ENCODE results near the gene INA.

The INA gene

GRCh38 chr10:103307594-103307993 is 30.7 kb downstream of the INA start:
- H3K27me3 ChIP-seq (ENCODE audit: insufficient read depth, low read length, poor library complexity, severe bottlenecking): no peaks in the 10 kb centered on the region
- TF ChIP-seq CTCF (conservative IDR thresholded peaks at IDR 0.05; ENCODE audit: low read length) (no peak), EZH2phosphoT487 (IDR thresholded peaks at IDR 0.05; ENCODE audit: borderline replicate concordance) (no peak)
- no peak overlapping the region for H2AFZ ChIP-seq (ENCODE audit: low read length)
- H4K20me1 ChIP-seq (ENCODE audit: insufficient read depth, low read length, poor library complexity, severe bottlenecking): no peaks in the 10 kb centered on the region
- no peaks in the 10 kb centered on the region for H3K9me3 ChIP-seq (ENCODE audit: insufficient read depth, low read depth, low read length)
- no peaks in the 10 kb centered on the region for H3F3A ChIP-seq (ENCODE audit: low read depth)
- peaks cover 61% of the 10 kb centered on the region; the same call in 1 of the 2 replicates for H3K36me3 ChIP-seq (ENCODE audit: insufficient read depth, low read length)
- no peaks in the 10 kb centered on the region for H3K9me2 ChIP-seq (replicated peaks; ENCODE audit: low read depth, low read length)
- H3K79me2 ChIP-seq (ENCODE audit: insufficient read depth, low read length): no peaks in the 10 kb centered on the region
- no peak overlapping the region for H3K4me2 ChIP-seq (ENCODE audit: low read depth, low read length, poor library complexity, severe bottlenecking)
- H3K4me3 ChIP-seq (ENCODE audit: low read length, poor library complexity, severe bottlenecking): no peak overlapping the region
- no peaks in the 10 kb centered on the region for H3K4me1 ChIP-seq (ENCODE audit: insufficient read depth, low read length, poor library complexity, severe bottlenecking)
- no peak overlapping the region for H3K9ac ChIP-seq (ENCODE audit: low read depth, low read length, poor library complexity, severe bottlenecking)

DNA sequence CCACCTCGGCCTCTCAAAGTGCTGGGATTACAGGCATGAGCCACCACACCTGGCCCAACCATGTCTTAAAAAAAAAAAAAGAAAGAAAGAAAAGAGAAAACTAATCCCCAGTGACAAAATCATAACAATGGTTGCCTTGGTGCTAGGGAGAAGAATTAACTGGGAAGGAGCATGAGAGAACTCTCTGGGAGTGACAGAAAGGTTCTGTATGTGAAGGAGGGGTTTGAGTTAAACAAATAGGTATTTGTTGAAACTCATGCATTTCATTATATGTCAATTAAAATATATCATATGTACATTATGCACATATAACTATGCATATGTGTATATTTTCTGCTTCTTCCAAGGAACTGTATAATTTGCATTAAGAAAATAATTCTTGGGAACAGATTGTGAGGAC is 33.3 kb downstream of the INA start:
- H3K36me3 ChIP-seq (ENCODE audit: insufficient read depth, low read length): peaks cover 68% of the 10 kb centered on the region; the same call in 1 of the 2 replicates
- no peak overlapping the region for H3K9ac ChIP-seq (ENCODE audit: low read depth, low read length, poor library complexity, severe bottlenecking)
- H3K4me3 ChIP-seq (ENCODE audit: low read length, poor library complexity, severe bottlenecking): no peak overlapping the region
- H3K79me2 ChIP-seq (ENCODE audit: insufficient read depth, low read length): no peaks in the 10 kb centered on the region
- no peaks in the 10 kb centered on the region for H3K4me1 ChIP-seq (ENCODE audit: insufficient read depth, low read length, poor library complexity, severe bottlenecking)
- H3K9me3 ChIP-seq (ENCODE audit: insufficient read depth, low read depth, low read length): no peaks in the 10 kb centered on the region
- TF ChIP-seq EZH2phosphoT487 (IDR thresholded peaks at IDR 0.05; ENCODE audit: borderline replicate concordance): no peak
- TF ChIP-seq CTCF (conservative IDR thresholded peaks at IDR 0.05; ENCODE audit: low read length): no peak
- no peak overlapping the region for H3K4me2 ChIP-seq (ENCODE audit: low read depth, low read length, poor library complexity, severe bottlenecking)
- H3F3A ChIP-seq (ENCODE audit: low read depth): no peaks in the 10 kb centered on the region
- H4K20me1 ChIP-seq (ENCODE audit: insufficient read depth, low read length, poor library complexity, severe bottlenecking): no peaks in the 10 kb centered on the region
- H2AFZ ChIP-seq (ENCODE audit: low read length): no peak overlapping the region
- no peaks in the 10 kb centered on the region for H3K9me2 ChIP-seq (replicated peaks; ENCODE audit: low read depth, low read length)
- no peaks in the 10 kb centered on the region for H3K27me3 ChIP-seq (ENCODE audit: insufficient read depth, low read length, poor library complexity, severe bottlenecking)

DNA sequence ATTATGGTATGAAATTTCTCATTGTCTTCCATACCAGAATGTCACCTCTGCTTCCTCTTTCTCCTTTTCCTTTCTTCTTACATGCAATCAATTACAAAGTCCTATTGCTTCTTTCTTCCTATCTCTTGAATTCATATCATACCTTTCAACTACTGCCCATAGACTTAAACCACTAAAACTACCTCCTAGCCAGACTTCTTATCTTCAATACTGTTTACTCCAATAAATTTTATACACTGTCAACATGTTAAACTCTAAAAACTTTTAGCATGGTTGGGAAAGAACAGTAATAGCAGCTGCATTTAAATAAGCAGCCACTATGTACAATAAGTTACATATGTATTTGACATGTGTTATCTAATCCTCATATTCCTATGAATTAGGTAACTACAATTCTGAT is 39.1 kb downstream of the INA start:
- peaks cover 63% of the 10 kb centered on the region; the same call in 1 of the 2 replicates for H3K36me3 ChIP-seq (ENCODE audit: insufficient read depth, low read length)
- no peak overlapping the region for H3K4me3 ChIP-seq (ENCODE audit: low read length, poor library complexity, severe bottlenecking)
- no peaks in the 10 kb centered on the region for H4K20me1 ChIP-seq (ENCODE audit: insufficient read depth, low read length, poor library complexity, severe bottlenecking)
- H2AFZ ChIP-seq (ENCODE audit: low read length): no peak overlapping the region
- H3K27me3 ChIP-seq (ENCODE audit: insufficient read depth, low read length, poor library complexity, severe bottlenecking): no peaks in the 10 kb centered on the region
- TF ChIP-seq CTCF (conservative IDR thresholded peaks at IDR 0.05; ENCODE audit: low read length): no peak
- TF ChIP-seq EZH2phosphoT487 (IDR thresholded peaks at IDR 0.05; ENCODE audit: borderline replicate concordance): no peak
- H3K4me1 ChIP-seq (ENCODE audit: insufficient read depth, low read length, poor library complexity, severe bottlenecking): no peaks in the 10 kb centered on the region
- H3F3A ChIP-seq (ENCODE audit: low read depth): no peaks in the 10 kb centered on the region
- no peak overlapping the region for H3K9ac ChIP-seq (ENCODE audit: low read depth, low read length, poor library complexity, severe bottlenecking)
- H3K9me3 ChIP-seq (ENCODE audit: insufficient read depth, low read depth, low read length): no peaks in the 10 kb centered on the region
- no peaks in the 10 kb centered on the region for H3K79me2 ChIP-seq (ENCODE audit: insufficient read depth, low read length)
- H3K9me2 ChIP-seq (replicated peaks; ENCODE audit: low read depth, low read length): no peaks in the 10 kb centered on the region
- no peak overlapping the region for H3K4me2 ChIP-seq (ENCODE audit: low read depth, low read length, poor library complexity, severe bottlenecking)

All from Loucy (cell line).